Measurements from ENCODE around the gene CDS2. TPM values are rescaled to one million over a fixed set of nuclear protein-coding genes. Genes with fewer than 3 reads are reported as not detected.

CDS2 gene
- total RNA-seq, 2 experiments from 2014 or later = 16.6 to 42.8 TPM

DNA sequence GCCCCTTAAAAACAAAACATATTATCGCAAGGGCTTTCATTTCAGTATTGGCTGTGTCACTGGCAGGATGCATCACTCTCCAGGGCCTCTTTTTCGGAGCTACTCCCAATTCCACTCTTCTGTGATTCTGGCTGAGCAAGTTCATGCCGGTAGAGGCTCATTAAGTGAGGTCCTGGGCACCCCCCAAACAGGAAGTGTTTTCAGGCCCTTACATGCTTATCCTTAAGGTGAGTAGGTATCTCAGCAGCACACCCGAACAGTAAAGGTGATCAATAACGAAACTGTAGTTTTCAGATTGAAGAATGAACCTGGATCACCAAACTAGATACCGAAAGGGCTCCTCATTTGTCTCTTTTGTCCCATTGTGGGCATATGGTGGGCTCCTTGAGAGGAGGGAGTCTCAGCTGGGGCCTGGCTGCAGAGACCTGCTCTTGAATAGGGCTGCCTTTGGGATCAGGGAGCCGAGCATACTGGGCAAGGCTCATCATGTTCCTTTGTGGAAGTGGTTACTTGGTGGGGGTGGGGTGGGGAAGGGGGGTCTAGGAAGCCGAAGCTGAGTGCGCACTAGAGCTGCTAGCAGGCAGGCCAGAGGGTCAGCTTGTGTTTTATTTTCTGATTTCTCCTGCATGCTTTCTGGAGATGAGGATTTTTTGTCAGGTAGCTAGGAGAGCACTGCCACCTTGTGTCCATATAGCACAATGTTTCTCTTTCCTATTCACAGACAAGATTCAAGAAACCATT, 65.2 kb downstream of the CDS2 start:
- BruUV-seq (replicated peaks) = no TSS peak
- H3K4me2 ChIP-seq (ENCODE audit: low read length) = peak overlapping the region; percentile 65
- H3K27ac ChIP-seq (ENCODE audit: low read depth, low read length, poor library complexity, severe bottlenecking) = peak overlapping the region; percentile 77
- intact Hi-C loops (cut with micrococcal nuclease; ENCODE audit: unreplicated experiment) = loop anchor here (1.0 to 10.0 kb wide), 4 partner anchors 66 to 585 kb away; partner anchors contain the start of gene PCNA
- DNase-seq (ENCODE audit: low spot score) = peak; percentile 81
- no peaks in the 10 kb centered on the region for H3K9me3 ChIP-seq (ENCODE audit: low read length)
- H3K79me2 ChIP-seq (ENCODE audit: insufficient read depth, low read depth, low read length) = no peaks in the 10 kb centered on the region
- H3K4me1 ChIP-seq (ENCODE audit: insufficient read depth, low read length, poor library complexity, severe bottlenecking) = peaks cover 31% of the 10 kb centered on the region
- H3K36me3 ChIP-seq (ENCODE audit: insufficient read depth, low read length) = peaks cover 38% of the 10 kb centered on the region; the same call in 1 of the 2 replicates
- no peak overlapping the region for H3K4me3 ChIP-seq (ENCODE audit: low read depth, low read length, poor library complexity, severe bottlenecking)
- ChIA-PET POLR2A (interaction anchor here (0.6 to 3.5 kb wide), 12 partner anchors 11 to 1533 kb away, joined by 3 to 40 read pairs (median 4); partner anchors contain the start of genes CDS2 and PCNA), CTCF (ENCODE audit: unreplicated experiment) (interaction anchor here (0.8 to 2.9 kb wide), 5 partner anchors 13 to 72 kb away, joined by 3 to 66 read pairs (median 4); partner anchors contain the start of genes CDS2 and PCNA)
- H2AFZ ChIP-seq (ENCODE audit: low read length) = peak overlapping the region; percentile 22; the same call in 1 of the 2 replicates
- H3K9me2 ChIP-seq (ENCODE audit: insufficient read depth, low read length) = no peaks in the 10 kb centered on the region
- no peaks in the 10 kb centered on the region for H4K20me1 ChIP-seq (ENCODE audit: insufficient read depth, low read length)
- peak; percentile 93 for TF ChIP-seq CTCF (conservative IDR thresholded peaks at IDR 0.05; ENCODE audit: low read length)
- TF ChIP-seq EZH2phosphoT487 (IDR thresholded peaks at IDR 0.05; ENCODE audit: borderline replicate concordance, low read depth, low read length) = no peak

DNA sequence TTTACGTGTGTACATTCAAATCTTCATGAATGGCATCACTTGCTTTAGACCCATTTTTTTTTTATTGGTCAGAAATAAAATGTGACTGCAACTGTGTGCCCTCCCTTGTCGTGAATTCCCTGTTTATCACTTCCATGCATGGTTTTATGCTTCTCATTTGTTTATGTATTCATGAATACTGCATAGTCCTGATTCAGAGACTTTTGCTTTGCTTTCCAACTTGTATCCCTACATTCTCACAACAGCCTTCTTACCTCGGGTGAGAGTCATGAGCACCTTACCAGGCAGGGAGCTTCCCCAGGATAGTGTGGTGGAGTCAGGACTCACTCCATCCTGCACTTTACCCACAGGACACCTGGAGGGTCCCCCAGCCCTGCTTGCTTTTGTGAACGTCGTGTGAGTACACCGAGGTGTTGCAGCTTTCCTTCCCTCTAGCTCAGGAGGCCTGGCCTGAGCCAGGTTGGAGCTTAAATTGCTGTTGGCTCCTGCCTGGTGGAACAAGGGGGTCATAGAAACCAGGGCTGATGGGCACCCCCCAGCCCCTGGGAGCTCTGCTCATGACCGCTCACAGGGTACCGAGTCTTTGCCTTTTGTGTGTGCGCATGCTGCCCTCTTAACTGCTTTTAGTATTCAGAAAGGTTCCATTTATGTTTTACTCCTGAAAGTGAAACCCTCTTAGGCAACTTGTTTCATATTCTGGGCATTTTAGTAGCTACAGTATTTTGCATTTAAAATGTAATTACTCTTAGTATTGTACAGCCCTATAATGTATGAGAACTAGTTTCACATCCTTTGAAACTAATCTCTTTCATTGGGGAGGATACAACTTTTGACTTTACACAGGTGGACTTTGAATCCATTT, 66.0 kb downstream of the CDS2 start:
- POLR2A ChIA-PET = interaction anchor here (0.6 to 3.5 kb wide), 19 partner anchors 10 to 1532 kb away, joined by 3 to 40 read pairs (median 4); partner anchors contain the start of genes CDS2 and PCNA
- intact Hi-C loops (cut with micrococcal nuclease; ENCODE audit: unreplicated experiment) = loop anchor here (1.0 to 10.0 kb wide), 4 partner anchors 66 to 586 kb away; partner anchors contain the start of gene PCNA
- Histone ChIP-seq H3K79me2 (ENCODE audit: insufficient read depth, low read depth, low read length) (no peaks in the 10 kb centered on the region), H3K9me2 (ENCODE audit: insufficient read depth, low read length) (no peaks in the 10 kb centered on the region), H3K9me3 (ENCODE audit: low read length) (no peaks in the 10 kb centered on the region), H3K4me3 (ENCODE audit: low read depth, low read length, poor library complexity, severe bottlenecking) (peak overlapping the region; percentile 17), H4K20me1 (ENCODE audit: insufficient read depth, low read length) (no peaks in the 10 kb centered on the region), H2AFZ (ENCODE audit: low read length) (peak overlapping the region; percentile 22; the same call in 1 of the 2 replicates), H3K4me1 (ENCODE audit: insufficient read depth, low read length, poor library complexity, severe bottlenecking) (peaks cover 31% of the 10 kb centered on the region), H3K27ac (ENCODE audit: low read depth, low read length, poor library complexity, severe bottlenecking) (peak overlapping the region; percentile 77), H3K4me2 (ENCODE audit: low read length) (peak overlapping the region; percentile 65), H3K36me3 (ENCODE audit: insufficient read depth, low read length) (peaks cover 37% of the 10 kb centered on the region; the same call in 1 of the 2 replicates)
- peak; percentile 8; the same call in 1 of the 2 replicates for TF ChIP-seq CTCF (conservative IDR thresholded peaks at IDR 0.05; ENCODE audit: low read length)
- TF ChIP-seq EZH2phosphoT487 (IDR thresholded peaks at IDR 0.05; ENCODE audit: borderline replicate concordance, low read depth, low read length) = no peak
- CTCF ChIA-PET (ENCODE audit: unreplicated experiment) = interaction anchor here (0.6 to 2.9 kb wide), 7 partner anchors 9 to 102 kb away, joined by 3 to 66 read pairs (median 4); partner anchors contain the start of genes CDS2 and PCNA
- peak; percentile 29 for DNase-seq (ENCODE audit: low spot score)
- BruUV-seq (replicated peaks) = no TSS peak

Data from OCI-LY7 (cell line).